Testis (tissue), 3 donors: Measurements from ENCODE around the gene PSME1. TPM values are rescaled to one million over a fixed set of nuclear protein-coding genes. Genes with fewer than 3 reads are reported as not detected.

Source experiments
- DNase-seq: peaks from one replicate; pipeline ENCODE4 v3.0.0-alpha.2; 2019
- H3K27ac ChIP-seq, 2 donors: fragments of 200-600 bp; sonication (generic); one replicate each; pipeline ENCODE4 v1.5.1; 2019
- H3K27me3 ChIP-seq: fragments of 200-600 bp; sonication (generic); one replicate; pipeline ENCODE4 v1.5.1; 2019
- H3K36me3 ChIP-seq: fragments of 200-600 bp; sonication (generic); one replicate; pipeline ENCODE4 v1.5.1; 2017; ENCODE audit warnings: low read depth; ENCODE audit errors: missing control alignments
- H3K4me1 ChIP-seq: fragments of 200-600 bp; sonication (generic); one replicate; pipeline ENCODE4 v1.5.1; 2019
- H3K4me3 ChIP-seq, 2 donors: fragments of 200-600 bp; sonication (generic); one replicate each; pipeline ENCODE4 v1.5.1; 2017 to 2019
- H3K9me3 ChIP-seq: fragments of 200-600 bp; sonication (generic); one replicate; pipeline ENCODE4 v1.5.1; 2017
- CTCF ChIP-seq, 3 experiments: fragments of 450-650 bp in 2 of 3; fragments of 200-600 bp in 1 of 3; sonication (generic) in 1 of 3; IDR thresholded peaks; one replicate each; pipeline ENCODE4 v1.5.1; 2016 to 2019; ENCODE audit warnings: antibody characterized with exemption in 3 of 3, mild to moderate bottlenecking in 2 of 3, moderate library complexity in 1 of 3
- POLR2A ChIP-seq: fragments of 450-650 bp; IDR thresholded peaks from one replicate; pipeline ENCODE4 v1.6.1; 2017; ENCODE audit warnings: antibody characterized with exemption, mild to moderate bottlenecking, moderate library complexity
- WGBS, 2 donors: methylation state at CpG; one replicate each; pipeline ENCODE4 v1.1.5; 2018; 5-methylcytosine and 5-hydroxymethylcytosine counted together
- intact Hi-C: fragments of 100-400 bp; cut with DNase I; formaldehyde crosslinking; loops from one replicate; pipeline ENCODE4 v1.15.1; 2023; ENCODE audit warnings: low total_unique reads
- polyA plus RNA-seq: library from polyadenylated mRNA; stranded (reverse); fragments of 350-450 nt; fragmentation: Illumina TruSeq; extraction: RNeasy Lipid Tissue Mini Kit (QIAGEN cat#74804); gene quantifications from one replicate; pipeline ENCODE4 v1.2.3, GENCODE V29; 2014; ENCODE audit warnings: low read depth, low replicate concordance; ENCODE audit not compliant: insufficient read depth
- total RNA-seq, 2 donors: library from RNA; depleted of rRNA; stranded (reverse); fragments of >200 nt; gene quantifications; one replicate each; pipeline ENCODE4 v1.2.3, GENCODE V29; 2016

The PSME1 gene
- total and polyA plus RNA-seq, 3 donors from 2014 or later: 43.3 to 101 (median 63.9) TPM

- intact Hi-C loops: no loop called here
- no peaks in the 10 kb centered on the region for H3K9me3 ChIP-seq
- 87 to 98% methylated on average over 1 of the region's 1 CpG for WGBS, 2 donors
- no peak for TF ChIP-seq CTCF (IDR thresholded peaks at IDR 0.05)
- TF ChIP-seq POLR2A: no peak
- no peaks in the 10 kb centered on the region for H3K27me3 ChIP-seq
- no peaks in the 10 kb centered on the region for H3K36me3 ChIP-seq
- no peak overlapping the region for H3K27ac ChIP-seq
- DNase-seq: no peak
- peaks cover 21% of the 10 kb centered on the region for H3K4me1 ChIP-seq
- H3K4me3 ChIP-seq: no peak overlapping the region
These were observed 2.3 kb upstream of the PSME1 start for GRCh38 chr14:24133735-24134134.

GRCh38 chr14:24135584-24135833, 485 bp upstream of the PSME1 start:
- no peaks in the 10 kb centered on the region for H3K9me3 ChIP-seq
- TF ChIP-seq CTCF (IDR thresholded peaks at IDR 0.05): no peak
- H3K4me3 ChIP-seq: peak overlapping the region; percentile 79 to 89
- H3K36me3 ChIP-seq: no peaks in the 10 kb centered on the region
- WGBS, 2 donors: 2 to 5% methylated on average over 9 of the region's 9 CpGs
- peaks cover 29% of the 10 kb centered on the region for H3K4me1 ChIP-seq
- peak overlapping the region; percentile 86 to 88 for H3K27ac ChIP-seq
- no peak for DNase-seq
- no peaks in the 10 kb centered on the region for H3K27me3 ChIP-seq
- intact Hi-C loops: no loop called here

GRCh38 chr14:24136684-24137528, 912 bp downstream of the PSME1 start:
- 28 to 32% methylated on average over 13 of the region's 13 CpGs for WGBS, 2 donors

GRCh38 chr14:24137529-24138395, 1.8 kb downstream of the PSME1 start:
- Histone ChIP-seq H3K27me3 (no peaks in the 10 kb centered on the region), H3K4me1 (peaks cover 24% of the 10 kb centered on the region), H3K4me3 (no peak overlapping the region), H3K9me3 (no peaks in the 10 kb centered on the region), H3K27ac (peak overlapping the region in 1 of 2 donors; percentile 86), H3K36me3 (no peaks in the 10 kb centered on the region)
- intact Hi-C loops: no loop called here
- no peak for DNase-seq
- 85 to 90% methylated on average over 8 of the region's 8 CpGs for WGBS, 2 donors
- TF ChIP-seq CTCF (IDR thresholded peaks at IDR 0.05) (no peak), POLR2A (no peak)

More at GRCh38 chr14:24136684-24137528, 912 bp downstream of the PSME1 start:
- Histone ChIP-seq H3K9me3 (no peaks in the 10 kb centered on the region), H3K4me3 (peak overlapping the region; percentile 79 to 89), H3K27me3 (no peaks in the 10 kb centered on the region), H3K36me3 (no peaks in the 10 kb centered on the region), H3K27ac (peak overlapping the region; percentile 86 to 88), H3K4me1 (peaks cover 20% of the 10 kb centered on the region)
- no peak for DNase-seq
- intact Hi-C loops: no loop called here
- TF ChIP-seq CTCF (IDR thresholded peaks at IDR 0.05) (no peak), POLR2A (no peak)
